ENCODE data around the gene RABGAP1L.
A peak's percentile ranks its signal among the peaks of the same experiment; 100 is the strongest.
"Not testable (repeated sequence)": the region's sequence is repeated elsewhere in the genome, so short reads cannot be mapped to it uniquely, and the experiment has no call there.

Gene RABGAP1L

GRCh38 chr1:174159252-174160108 lies at the start of gene RABGAP1L:
Gene RABGAP1L (plus strand): TSS chr1:174159520.
- peak; percentile 94 for DNase-seq

GRCh38 chr1:174110053-174110452 lies 49.3 kb upstream of the RABGAP1L start:
- no peak for DNase-seq

GRCh38 chr1:174112489-174113162 lies 46.7 kb upstream of the RABGAP1L start:
- DNase-seq, result no peak

GRCh38 chr1:174114106-174114505 lies 45.2 kb upstream of the RABGAP1L start:
- DNase-seq, result no peak

- DNase-seq, result peak; percentile 31
These were observed 44.4 kb upstream of the RABGAP1L start for GRCh38 chr1:174114788-174115448.

GRCh38 chr1:174116042-174116441 lies 43.3 kb upstream of the RABGAP1L start:
- DNase-seq, result no peak

- DNase-seq, result no peak
These were observed 40.6 kb upstream of the RABGAP1L start for GRCh38 chr1:174118751-174119150.

GRCh38 chr1:174122318-174122717 lies 37.0 kb upstream of the RABGAP1L start:
- not testable (repeated sequence) for DNase-seq

- no peak for DNase-seq
These were observed 35.5 kb upstream of the RABGAP1L start for GRCh38 chr1:174123843-174124242.

- DNase-seq, result not testable (repeated sequence)
These were observed 32.1 kb upstream of the RABGAP1L start for GRCh38 chr1:174127176-174127575.

GRCh38 chr1:174131032-174131638 lies 28.2 kb upstream of the RABGAP1L start:
- no peak for DNase-seq

GRCh38 chr1:174134003-174134659 lies 25.2 kb upstream of the RABGAP1L start:
- no peak for DNase-seq

GRCh38 chr1:174135211-174135610 lies 24.1 kb upstream of the RABGAP1L start:
- DNase-seq, result no peak

GRCh38 chr1:174136714-174137113 lies 22.6 kb upstream of the RABGAP1L start:
- no peak for DNase-seq

GRCh38 chr1:174142836-174143235 lies 16.5 kb upstream of the RABGAP1L start:
- no peak for DNase-seq

GRCh38 chr1:174143727-174144396 lies 15.5 kb upstream of the RABGAP1L start:
- not testable (repeated sequence) for DNase-seq

GRCh38 chr1:174144397-174144783 lies 14.9 kb upstream of the RABGAP1L start:
- DNase-seq, result not testable (repeated sequence)

- no peak for DNase-seq
These were observed 10.1 kb upstream of the RABGAP1L start for GRCh38 chr1:174149216-174149615.

- DNase-seq, result no peak
These were observed 8.8 kb upstream of the RABGAP1L start for GRCh38 chr1:174150499-174150898.

- DNase-seq, result no peak
These were observed 6.9 kb upstream of the RABGAP1L start for GRCh38 chr1:174152427-174152826.

GRCh38 chr1:174153085-174153824 lies 6.1 kb upstream of the RABGAP1L start:
- no peak for DNase-seq

- DNase-seq, result no peak
These were observed 5.6 kb upstream of the RABGAP1L start for GRCh38 chr1:174153825-174154107.
